Muscle layer of colon (tissue), 2 donors: ENCODE measurements around the gene RARB.

Source experiments
- H3K27ac ChIP-seq: one replicate; pipeline ENCODE4 v1.7.0; 2013; ENCODE audit warnings: low read depth, mild to moderate bottlenecking, low read length, moderate library complexity
- H3K27me3 ChIP-seq, 2 donors: one replicate each; pipeline ENCODE4 v1.7.0; 2013; ENCODE audit warnings: low read length in 2 of 2, mild to moderate bottlenecking in 2 of 2; ENCODE audit not compliant: insufficient read depth in 2 of 2, control insufficient read depth in 1 of 2
- H3K36me3 ChIP-seq: one replicate; pipeline ENCODE4 v1.7.0; 2013; ENCODE audit warnings: mild to moderate bottlenecking, low read length; ENCODE audit not compliant: insufficient read depth
- H3K4me1 ChIP-seq: one replicate; pipeline ENCODE4 v1.7.0; 2013; ENCODE audit warnings: mild to moderate bottlenecking, low read length; ENCODE audit not compliant: insufficient read depth
- H3K4me3 ChIP-seq, 2 donors: one replicate each; pipeline ENCODE4 v1.7.0; 2013; ENCODE audit warnings: low read length in 2 of 2, low read depth in 1 of 2, mild to moderate bottlenecking in 1 of 2, moderate library complexity in 1 of 2
- H3K9ac ChIP-seq: one replicate; pipeline ENCODE4 v1.7.0; 2013; ENCODE audit warnings: low read length
- H3K9me3 ChIP-seq: one replicate; pipeline ENCODE4 v1.7.0; 2013; ENCODE audit warnings: mild to moderate bottlenecking, low read length
- donor health status: abdominal sarcoma.
- donor health status: Adenocarcinoma of cecum.

Gene RARB

GRCh38 chr3:25427942-25428788, at the start of gene RARB:
RARB (plus strand) TSS chr3:25428263; CDS start chr3:25428732, 469 bp downstream.
- Histone ChIP-seq H3K4me1 (peaks cover 42% of the 10 kb centered on the region), H3K36me3 (no peaks in the 10 kb centered on the region), H3K9ac (peak within 1 kb of the TSS; percentile 61), H3K27me3 (no peaks in the 10 kb centered on the region), H3K27ac (peak within 1 kb of the TSS; percentile 54), H3K9me3 (no peaks in the 10 kb centered on the region), H3K4me3 (peak within 1 kb of the TSS; percentile 14 to 81)

DNA sequence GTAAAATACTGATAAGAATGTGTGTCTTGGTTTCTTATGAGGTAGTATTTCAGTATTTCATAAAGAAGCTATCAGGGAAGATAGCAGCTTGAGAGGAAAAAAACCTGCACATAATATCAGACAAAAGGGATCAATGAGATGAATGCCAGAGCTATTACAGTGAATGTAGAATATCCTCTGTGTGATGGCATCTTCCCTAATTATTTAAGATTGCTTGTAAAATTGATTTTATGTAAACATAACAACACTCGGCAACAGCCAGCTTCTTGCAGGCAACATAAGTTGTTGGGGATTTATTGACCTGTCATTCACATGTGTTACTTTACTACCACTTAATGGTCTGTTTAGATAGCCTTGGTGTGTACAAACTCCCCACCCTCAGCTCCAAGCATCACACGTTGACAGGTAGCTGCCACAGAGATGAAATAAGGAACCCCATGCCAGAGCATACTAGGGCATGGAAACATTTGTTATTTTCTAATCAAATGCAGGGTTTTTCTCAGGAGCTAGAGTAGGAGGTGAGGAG, 49.2 kb upstream of the RARB start:
- Histone ChIP-seq H3K27ac (no peak overlapping the region), H3K27me3 (no peaks in the 10 kb centered on the region), H3K9me3 (no peaks in the 10 kb centered on the region), H3K36me3 (no peaks in the 10 kb centered on the region), H3K4me1 (no peaks in the 10 kb centered on the region), H3K9ac (no peak overlapping the region), H3K4me3 (no peak overlapping the region)

DNA sequence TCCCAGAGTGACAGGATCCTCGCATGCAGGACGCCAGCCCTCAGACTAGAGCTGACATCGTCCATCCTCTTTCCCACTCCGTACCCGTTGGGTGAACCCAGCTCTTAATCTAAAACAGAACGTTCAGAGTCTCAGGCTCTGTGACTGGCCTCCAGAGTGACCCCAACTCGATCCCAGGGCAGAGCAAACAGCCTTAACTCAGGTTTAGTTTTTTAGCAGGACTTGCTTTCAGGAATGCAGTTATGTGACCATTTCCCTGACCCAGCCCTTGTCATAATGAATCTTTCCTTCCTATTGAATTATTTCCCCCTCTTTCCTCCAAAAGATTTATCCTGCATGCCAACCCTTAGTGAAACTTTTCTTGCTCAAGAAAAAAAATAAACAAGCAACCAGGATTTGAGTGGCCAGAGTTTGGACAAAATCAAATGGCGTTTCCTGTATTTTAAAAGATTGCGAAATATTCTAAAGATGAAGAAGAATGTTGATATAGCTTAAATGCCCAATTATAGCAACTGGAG, 47.8 kb upstream of the RARB start:
- Histone ChIP-seq H3K4me3 (no peak overlapping the region), H3K27me3 (no peaks in the 10 kb centered on the region), H3K4me1 (no peaks in the 10 kb centered on the region), H3K9me3 (no peaks in the 10 kb centered on the region), H3K9ac (no peak overlapping the region), H3K27ac (no peak overlapping the region), H3K36me3 (no peaks in the 10 kb centered on the region)

- H3K9me3 ChIP-seq, result no peaks in the 10 kb centered on the region
Measured at GRCh38 chr3:25381083-25381482, 47.0 kb upstream of the RARB start.

DNA sequence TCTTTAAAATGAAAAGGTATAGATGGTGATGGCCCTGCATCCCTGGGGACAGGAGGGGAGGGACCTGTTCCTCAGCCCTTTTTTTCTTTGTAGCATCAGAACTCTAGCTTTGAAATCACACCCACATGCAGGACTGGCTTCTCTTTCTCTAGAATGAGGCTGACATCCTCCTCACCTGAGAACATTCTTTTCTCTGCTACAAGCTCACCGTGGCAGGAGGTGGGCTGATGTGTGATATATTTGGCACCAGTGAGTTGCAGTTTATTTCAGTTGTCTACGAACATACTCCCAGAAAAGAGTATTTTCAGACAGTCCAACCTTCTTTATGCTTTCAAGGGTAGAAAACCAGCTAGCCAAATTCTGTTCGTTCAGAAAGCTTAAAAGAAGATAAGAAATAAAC, 43.6 kb upstream of the RARB start:
- no peaks in the 10 kb centered on the region for H3K27me3 ChIP-seq
- H3K9me3 ChIP-seq, result no peaks in the 10 kb centered on the region
- H3K4me3 ChIP-seq, result no peak overlapping the region
- no peaks in the 10 kb centered on the region for H3K36me3 ChIP-seq
- no peak overlapping the region for H3K27ac ChIP-seq
- H3K9ac ChIP-seq, result no peak overlapping the region
- H3K4me1 ChIP-seq, result no peaks in the 10 kb centered on the region

More at GRCh38 chr3:25381083-25381482, 47.0 kb upstream of the RARB start:
- no peaks in the 10 kb centered on the region for H3K27me3 ChIP-seq
- H3K4me3 ChIP-seq, result no peak overlapping the region
- H3K36me3 ChIP-seq, result no peaks in the 10 kb centered on the region
- H3K27ac ChIP-seq, result no peak overlapping the region
- no peaks in the 10 kb centered on the region for H3K4me1 ChIP-seq
- H3K9ac ChIP-seq, result no peak overlapping the region

- Histone ChIP-seq H3K27me3 (no peaks in the 10 kb centered on the region), H3K4me3 (no peak overlapping the region), H3K4me1 (no peaks in the 10 kb centered on the region), H3K9ac (no peak overlapping the region), H3K36me3 (no peaks in the 10 kb centered on the region), H3K27ac (no peak overlapping the region), H3K9me3 (no peaks in the 10 kb centered on the region)
Measured at GRCh38 chr3:25385807-25386460, 42.1 kb upstream of the RARB start.

- Histone ChIP-seq H3K27ac (no peak overlapping the region), H3K4me3 (no peak overlapping the region), H3K36me3 (no peaks in the 10 kb centered on the region), H3K27me3 (no peaks in the 10 kb centered on the region), H3K9me3 (no peaks in the 10 kb centered on the region), H3K9ac (no peak overlapping the region), H3K4me1 (no peaks in the 10 kb centered on the region)
Measured at GRCh38 chr3:25386686-25387255, 41.3 kb upstream of the RARB start.

GRCh38 chr3:25390605-25391004, 37.5 kb upstream of the RARB start:
- no peaks in the 10 kb centered on the region for H3K36me3 ChIP-seq
- no peak overlapping the region for H3K27ac ChIP-seq
- H3K9ac ChIP-seq, result no peak overlapping the region
- H3K4me1 ChIP-seq, result no peaks in the 10 kb centered on the region
- no peaks in the 10 kb centered on the region for H3K9me3 ChIP-seq
- H3K4me3 ChIP-seq, result no peak overlapping the region
- no peaks in the 10 kb centered on the region for H3K27me3 ChIP-seq

GRCh38 chr3:25396251-25396650, 31.8 kb upstream of the RARB start:
- no peaks in the 10 kb centered on the region for H3K27me3 ChIP-seq
- no peak overlapping the region for H3K4me3 ChIP-seq
- H3K9me3 ChIP-seq, result no peaks in the 10 kb centered on the region
- H3K27ac ChIP-seq, result no peak overlapping the region
- no peaks in the 10 kb centered on the region for H3K4me1 ChIP-seq
- H3K9ac ChIP-seq, result no peak overlapping the region
- no peaks in the 10 kb centered on the region for H3K36me3 ChIP-seq

- H3K27ac ChIP-seq, result no peak overlapping the region
Measured at GRCh38 chr3:25396686-25397085, 31.4 kb upstream of the RARB start.

GRCh38 chr3:25397150-25397549, 30.9 kb upstream of the RARB start:
- Histone ChIP-seq H3K4me3 (no peak overlapping the region), H3K27ac (no peak overlapping the region), H3K4me1 (no peaks in the 10 kb centered on the region), H3K36me3 (no peaks in the 10 kb centered on the region), H3K9ac (no peak overlapping the region), H3K27me3 (no peaks in the 10 kb centered on the region), H3K9me3 (no peaks in the 10 kb centered on the region)

More at GRCh38 chr3:25396686-25397085, 31.4 kb upstream of the RARB start:
- H3K9ac ChIP-seq, result no peak overlapping the region
- H3K4me3 ChIP-seq, result no peak overlapping the region
- H3K27me3 ChIP-seq, result no peaks in the 10 kb centered on the region
- H3K36me3 ChIP-seq, result no peaks in the 10 kb centered on the region
- H3K9me3 ChIP-seq, result no peaks in the 10 kb centered on the region
- H3K4me1 ChIP-seq, result no peaks in the 10 kb centered on the region
